Mesodermal cell (in vitro differentiated cells): ENCODE results near the gene REEP1.

Experiments used
- H3K27ac ChIP-seq: 2 replicates; pipeline ENCODE4 v1.7.0; 2013; ENCODE audit warnings: mild to moderate bottlenecking, low read depth, low read length, moderate library complexity; ENCODE audit not compliant: severe bottlenecking
- H3K36me3 ChIP-seq: 2 replicates; pipeline ENCODE4 v1.7.1; 2013; ENCODE audit warnings: mild to moderate bottlenecking, low read length, moderate library complexity; ENCODE audit not compliant: control insufficient read depth, insufficient read depth
- H3K4me1 ChIP-seq: one replicate; pipeline ENCODE4 v1.7.1; 2013; ENCODE audit warnings: mild to moderate bottlenecking, low read length; ENCODE audit not compliant: insufficient read depth, control insufficient read depth, poor library complexity, severe bottlenecking
- H3K4me3 ChIP-seq: 2 replicates; pipeline ENCODE4 v1.7.0; 2013; ENCODE audit warnings: low read length, control low read depth, mild to moderate bottlenecking; ENCODE audit not compliant: insufficient read depth, poor library complexity, severe bottlenecking; ENCODE audit errors: extremely low read depth
- H3K9me3 ChIP-seq: 2 replicates; pipeline ENCODE4 v1.7.1; 2013; ENCODE audit warnings: mild to moderate bottlenecking, low read length, moderate library complexity; ENCODE audit not compliant: control insufficient read depth
- WGBS, 2 experiments: methylation state at CpG; one replicate each; pipeline ENCODE4 v1.1.5; 2013; ENCODE audit warnings: missing lambda C conversion rate in 2 of 2; ENCODE audit not compliant: insufficient coverage in 2 of 2; 5-methylcytosine and 5-hydroxymethylcytosine counted together

The REEP1 gene

GRCh38 chr2:86243950-86244733, 93.3 kb downstream of the REEP1 start:
- no peaks in the 10 kb centered on the region for H3K4me1 ChIP-seq
- H3K9me3 ChIP-seq, result no peaks in the 10 kb centered on the region
- no peaks in the 10 kb centered on the region for H3K36me3 ChIP-seq
- no peak overlapping the region for H3K4me3 ChIP-seq
- H3K27ac ChIP-seq, result no peak overlapping the region
- 78 to 95% methylated on average over 5 of the region's 5 CpGs for WGBS, 2 experiments

- no peak overlapping the region for H3K4me3 ChIP-seq
- no peaks in the 10 kb centered on the region for H3K9me3 ChIP-seq
- no peaks in the 10 kb centered on the region for H3K36me3 ChIP-seq
- no peaks in the 10 kb centered on the region for H3K4me1 ChIP-seq
- WGBS, 2 experiments, result 77 to 96% methylated on average over 3 of the region's 6 CpGs
- H3K27ac ChIP-seq, result no peak overlapping the region
Observed at GRCh38 chr2:86243272-86243671, 94.2 kb downstream of the REEP1 start.

DNA sequence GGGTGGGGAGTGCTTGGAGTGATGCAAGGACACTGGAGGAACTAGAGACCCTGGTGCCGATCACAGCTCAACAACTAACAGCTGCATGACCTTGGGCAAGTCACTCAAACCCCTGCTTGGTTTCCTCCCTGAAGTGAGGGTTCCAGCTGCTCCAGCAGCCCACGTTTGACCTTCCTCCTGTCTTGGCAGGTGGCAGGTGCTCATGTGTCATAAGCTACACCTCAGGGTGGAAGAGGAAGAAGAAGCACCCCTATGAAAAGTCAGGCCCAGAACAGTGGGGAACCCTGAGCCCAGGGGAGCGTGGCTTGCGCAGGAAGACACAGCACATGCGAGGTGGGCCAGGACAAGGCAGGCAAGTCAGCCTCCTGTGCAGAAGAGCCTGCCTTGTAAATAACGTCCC, 95.8 kb downstream of the REEP1 start:
- WGBS, 2 experiments, result 81 to 89% methylated on average over 5 to 6 of the region's 6 CpGs
- no peak overlapping the region for H3K4me3 ChIP-seq
- H3K4me1 ChIP-seq, result no peaks in the 10 kb centered on the region

GRCh38 chr2:86240251-86240650, 97.2 kb downstream of the REEP1 start:
- Histone ChIP-seq H3K4me3 (no peak overlapping the region), H3K9me3 (no peaks in the 10 kb centered on the region), H3K4me1 (no peaks in the 10 kb centered on the region), H3K36me3 (no peaks in the 10 kb centered on the region), H3K27ac (no peak overlapping the region)
- WGBS, 2 experiments, result 93 to 95% methylated on average over 11 to 12 of the region's 14 CpGs

More for the DNA sequence above, 95.8 kb downstream of the REEP1 start:
- Histone ChIP-seq H3K36me3 (no peaks in the 10 kb centered on the region), H3K27ac (no peak overlapping the region), H3K9me3 (no peaks in the 10 kb centered on the region)

- no peak overlapping the region for H3K27ac ChIP-seq
- no peaks in the 10 kb centered on the region for H3K9me3 ChIP-seq
- no peaks in the 10 kb centered on the region for H3K4me1 ChIP-seq
- H3K4me3 ChIP-seq, result no peak overlapping the region
- 92 to 94% methylated on average over 5 to 6 of the region's 8 CpGs for WGBS, 2 experiments
- no peaks in the 10 kb centered on the region for H3K36me3 ChIP-seq
Observed at GRCh38 chr2:86239745-86240144, 97.7 kb downstream of the REEP1 start.

- H3K36me3 ChIP-seq, result no peaks in the 10 kb centered on the region
- H3K27ac ChIP-seq, result no peak overlapping the region
- H3K4me3 ChIP-seq, result no peak overlapping the region
- no peaks in the 10 kb centered on the region for H3K9me3 ChIP-seq
- 79 to 100% methylated on average over 1 to 2 of the region's 4 CpGs for WGBS, 2 experiments
- H3K4me1 ChIP-seq, result no peaks in the 10 kb centered on the region
Observed at GRCh38 chr2:86239326-86239725, 98.1 kb downstream of the REEP1 start.

- Histone ChIP-seq H3K36me3 (no peaks in the 10 kb centered on the region), H3K4me3 (no peak overlapping the region), H3K27ac (no peak overlapping the region), H3K9me3 (no peaks in the 10 kb centered on the region), H3K4me1 (no peaks in the 10 kb centered on the region)
- WGBS, 2 experiments, result 98 to 100% methylated on average over 5 of the region's 5 CpGs
Observed at GRCh38 chr2:86238354-86238753, 99.1 kb downstream of the REEP1 start.

DNA sequence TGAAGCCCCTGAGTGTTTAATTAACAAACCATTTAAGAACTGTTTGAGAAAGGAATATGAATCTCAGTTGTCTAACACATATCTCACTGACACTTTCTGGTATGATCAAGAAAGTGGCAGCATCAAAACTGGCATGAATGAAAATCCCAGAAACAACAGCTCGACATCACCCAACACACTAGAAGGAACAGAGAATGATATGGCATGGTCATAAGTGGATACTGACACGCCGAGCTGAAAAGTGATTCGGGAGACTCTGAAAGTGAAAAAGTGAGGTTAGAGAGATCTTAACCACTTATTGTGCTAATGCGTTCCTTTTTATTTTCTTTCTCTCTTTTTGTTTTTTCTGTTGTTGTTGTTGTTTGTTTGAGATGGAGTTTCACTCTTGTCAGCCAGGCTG, 100.3 kb downstream of the REEP1 start:
- 50 to 100% methylated on average over 1 to 2 of the region's 5 CpGs for WGBS, 2 experiments
- H3K4me1 ChIP-seq, result no peaks in the 10 kb centered on the region
- H3K36me3 ChIP-seq, result no peaks in the 10 kb centered on the region
- H3K27ac ChIP-seq, result no peak overlapping the region
- H3K9me3 ChIP-seq, result no peaks in the 10 kb centered on the region
- H3K4me3 ChIP-seq, result no peak overlapping the region

DNA sequence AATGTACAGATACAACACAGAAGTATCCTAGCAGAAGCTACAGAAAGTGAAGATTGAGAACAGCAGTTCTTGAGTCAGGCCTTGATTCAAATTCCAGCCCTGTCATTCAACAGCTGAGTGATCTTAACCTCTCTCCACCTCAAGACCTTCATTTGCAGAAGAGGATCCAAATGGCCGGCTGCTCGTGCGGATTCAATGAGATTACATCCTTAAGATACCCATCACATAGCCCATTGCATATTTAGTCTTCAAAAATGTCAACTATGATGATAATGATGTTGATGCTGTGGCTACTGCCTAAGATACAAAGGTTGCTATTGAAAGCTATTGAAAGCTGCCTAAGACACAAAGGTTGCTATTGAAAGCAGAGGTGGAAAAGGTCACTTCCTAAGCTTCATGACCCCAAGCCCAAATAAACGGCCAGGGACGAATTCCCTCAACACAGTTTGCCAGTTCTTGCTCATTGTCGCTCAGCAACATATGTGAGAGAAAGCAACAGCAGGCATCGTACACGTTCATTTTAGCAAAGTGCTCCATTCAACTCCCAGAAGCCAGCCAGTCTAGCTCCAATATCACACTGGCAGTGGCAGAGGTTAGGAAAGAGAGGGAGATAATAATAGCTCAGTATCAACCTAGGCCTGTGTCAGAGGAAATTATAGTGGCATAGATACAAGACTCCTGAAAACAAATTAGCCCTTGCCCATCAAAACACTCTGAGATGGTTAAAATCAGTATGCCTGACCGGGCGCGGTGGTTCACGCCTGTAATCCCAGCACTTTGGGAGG, 102.0 kb downstream of the REEP1 start:
- no peak overlapping the region for H3K4me3 ChIP-seq
- 86 to 90% methylated on average over 3 to 7 of the region's 12 CpGs for WGBS, 2 experiments
- no peaks in the 10 kb centered on the region for H3K9me3 ChIP-seq
- no peaks in the 10 kb centered on the region for H3K36me3 ChIP-seq
- no peak overlapping the region for H3K27ac ChIP-seq
- no peaks in the 10 kb centered on the region for H3K4me1 ChIP-seq

GRCh38 chr2:86234563-86235131, 102.8 kb downstream of the REEP1 start:
- Histone ChIP-seq H3K27ac (no peak overlapping the region), H3K9me3 (no peaks in the 10 kb centered on the region), H3K4me3 (no peak overlapping the region), H3K4me1 (no peaks in the 10 kb centered on the region), H3K36me3 (no peaks in the 10 kb centered on the region)
- WGBS, 2 experiments, result no CpG with 5 or more reads among the region's 3 CpGs
